Testis (tissue), 3 donors: ENCODE results near the gene REV1. TPM values are rescaled to one million over a fixed set of nuclear protein-coding genes. Genes with fewer than 3 reads are reported as not detected.

Experiments
- DNase-seq: peaks from one replicate; pipeline ENCODE4 v3.0.0-alpha.2; 2019
- H3K27ac ChIP-seq, 2 donors: fragments of 200-600 bp; sonication (generic); one replicate each; pipeline ENCODE4 v1.5.1; 2019
- H3K27me3 ChIP-seq: fragments of 200-600 bp; sonication (generic); one replicate; pipeline ENCODE4 v1.5.1; 2019
- H3K36me3 ChIP-seq: fragments of 200-600 bp; sonication (generic); one replicate; pipeline ENCODE4 v1.5.1; 2017; ENCODE audit warnings: low read depth; ENCODE audit errors: missing control alignments
- H3K4me1 ChIP-seq: fragments of 200-600 bp; sonication (generic); one replicate; pipeline ENCODE4 v1.5.1; 2019
- H3K4me3 ChIP-seq, 2 donors: fragments of 200-600 bp; sonication (generic); one replicate each; pipeline ENCODE4 v1.5.1; 2017 to 2019
- H3K9me3 ChIP-seq: fragments of 200-600 bp; sonication (generic); one replicate; pipeline ENCODE4 v1.5.1; 2017
- POLR2A ChIP-seq: fragments of 450-650 bp; IDR thresholded peaks from one replicate; pipeline ENCODE4 v1.6.1; 2017; ENCODE audit warnings: antibody characterized with exemption, mild to moderate bottlenecking, moderate library complexity
- WGBS, 2 donors: methylation state at CpG; one replicate each; pipeline ENCODE4 v1.1.5; 2018; 5-methylcytosine and 5-hydroxymethylcytosine counted together
- intact Hi-C: fragments of 100-400 bp; cut with DNase I; formaldehyde crosslinking; loops from one replicate; pipeline ENCODE4 v1.15.1; 2023; ENCODE audit warnings: low total_unique reads
- polyA plus RNA-seq: library from polyadenylated mRNA; stranded (reverse); fragments of 350-450 nt; fragmentation: Illumina TruSeq; extraction: RNeasy Lipid Tissue Mini Kit (QIAGEN cat#74804); gene quantifications from one replicate; pipeline ENCODE4 v1.2.3, GENCODE V29; 2014; ENCODE audit warnings: low read depth, low replicate concordance; ENCODE audit not compliant: insufficient read depth
- total RNA-seq, 2 donors: library from RNA; depleted of rRNA; stranded (reverse); fragments of >200 nt; gene quantifications; one replicate each; pipeline ENCODE4 v1.2.3, GENCODE V29; 2016
- TF ChIP-seq, protein P1 (sequence below), 3 experiments: fragments of 450-650 bp in 2 of 3; fragments of 200-600 bp in 1 of 3; sonication (generic) in 1 of 3; IDR thresholded peaks; one replicate each; pipeline ENCODE4 v1.5.1; 2016 to 2019; ENCODE audit warnings: antibody characterized with exemption in 3 of 3, mild to moderate bottlenecking in 2 of 3, moderate library complexity in 1 of 3

REV1 gene
- total and polyA plus RNA-seq, 3 donors from 2014 or later, result 34.9 to 79.5 (median 73.5) TPM

DNA sequence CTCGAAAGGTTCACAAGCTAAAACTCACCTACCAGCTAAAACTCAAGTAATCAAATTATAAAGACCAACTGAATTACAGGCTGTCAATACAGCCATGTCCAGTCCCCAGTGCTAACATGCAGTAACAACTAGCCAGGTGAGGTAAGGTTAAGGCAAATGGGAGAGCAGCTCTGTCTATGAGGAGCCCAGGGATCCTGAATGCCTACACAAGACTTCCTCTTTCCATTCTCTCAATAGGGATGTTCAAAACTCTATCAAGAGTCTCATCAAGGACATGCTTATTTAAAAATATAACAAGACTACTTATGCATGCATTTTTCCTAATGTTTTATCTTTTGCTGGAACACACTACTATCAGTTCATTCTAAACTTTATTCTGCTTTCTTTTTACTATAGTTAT is 20.4 kb downstream of the REV1 start:
- peaks cover 35% of the 10 kb centered on the region for H3K4me1 ChIP-seq
- no peak for DNase-seq
- no peaks in the 10 kb centered on the region for H3K9me3 ChIP-seq
- H3K27ac ChIP-seq, result no peak overlapping the region
- TF ChIP-seq POLR2A, result no peak
- TF ChIP-seq, protein P1, sequence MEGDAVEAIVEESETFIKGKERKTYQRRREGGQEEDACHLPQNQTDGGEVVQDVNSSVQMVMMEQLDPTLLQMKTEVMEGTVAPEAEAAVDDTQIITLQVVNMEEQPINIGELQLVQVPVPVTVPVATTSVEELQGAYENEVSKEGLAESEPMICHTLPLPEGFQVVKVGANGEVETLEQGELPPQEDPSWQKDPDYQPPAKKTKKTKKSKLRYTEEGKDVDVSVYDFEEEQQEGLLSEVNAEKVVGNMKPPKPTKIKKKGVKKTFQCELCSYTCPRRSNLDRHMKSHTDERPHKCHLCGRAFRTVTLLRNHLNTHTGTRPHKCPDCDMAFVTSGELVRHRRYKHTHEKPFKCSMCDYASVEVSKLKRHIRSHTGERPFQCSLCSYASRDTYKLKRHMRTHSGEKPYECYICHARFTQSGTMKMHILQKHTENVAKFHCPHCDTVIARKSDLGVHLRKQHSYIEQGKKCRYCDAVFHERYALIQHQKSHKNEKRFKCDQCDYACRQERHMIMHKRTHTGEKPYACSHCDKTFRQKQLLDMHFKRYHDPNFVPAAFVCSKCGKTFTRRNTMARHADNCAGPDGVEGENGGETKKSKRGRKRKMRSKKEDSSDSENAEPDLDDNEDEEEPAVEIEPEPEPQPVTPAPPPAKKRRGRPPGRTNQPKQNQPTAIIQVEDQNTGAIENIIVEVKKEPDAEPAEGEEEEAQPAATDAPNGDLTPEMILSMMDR (IDR thresholded peaks at IDR 0.05), result no peak
- H3K4me3 ChIP-seq, result no peak overlapping the region
- WGBS, 2 donors, result 94 to 100% methylated on average over 1 of the region's 1 CpG
- no peaks in the 10 kb centered on the region for H3K36me3 ChIP-seq
- intact Hi-C loops, result no loop called here
- H3K27me3 ChIP-seq, result no peaks in the 10 kb centered on the region

DNA sequence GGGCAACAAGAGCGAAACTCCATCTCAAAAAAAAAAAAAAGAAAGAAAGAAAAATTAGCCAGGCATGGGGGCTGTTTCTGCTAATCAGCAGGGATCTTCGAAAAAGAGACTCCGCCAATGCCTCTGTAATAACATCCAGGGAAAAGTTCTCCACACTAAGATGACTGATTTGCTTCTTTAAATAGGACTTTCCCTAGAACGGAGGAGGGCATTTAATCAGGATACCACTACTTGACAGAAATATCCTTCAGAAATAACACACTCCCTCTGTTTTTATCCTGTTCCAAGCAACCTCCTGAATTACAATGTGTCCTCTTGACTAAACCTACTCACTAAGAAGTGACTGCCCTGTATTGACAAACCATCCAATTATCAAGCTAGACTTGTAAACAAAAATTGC is 21.7 kb downstream of the REV1 start:
- DNase-seq, result no peak
- intact Hi-C loops, result no loop called here
- TF ChIP-seq, protein P1 (IDR thresholded peaks at IDR 0.05), result no peak
- TF ChIP-seq POLR2A, result no peak
- Histone ChIP-seq H3K36me3 (no peaks in the 10 kb centered on the region), H3K27ac (peak overlapping the region in 1 of 2 donors; percentile 27), H3K27me3 (no peaks in the 10 kb centered on the region), H3K4me1 (peaks cover 25% of the 10 kb centered on the region), H3K4me3 (no peak overlapping the region), H3K9me3 (no peaks in the 10 kb centered on the region)
- 53 to 66% methylated on average over 4 of the region's 4 CpGs for WGBS, 2 donors

DNA sequence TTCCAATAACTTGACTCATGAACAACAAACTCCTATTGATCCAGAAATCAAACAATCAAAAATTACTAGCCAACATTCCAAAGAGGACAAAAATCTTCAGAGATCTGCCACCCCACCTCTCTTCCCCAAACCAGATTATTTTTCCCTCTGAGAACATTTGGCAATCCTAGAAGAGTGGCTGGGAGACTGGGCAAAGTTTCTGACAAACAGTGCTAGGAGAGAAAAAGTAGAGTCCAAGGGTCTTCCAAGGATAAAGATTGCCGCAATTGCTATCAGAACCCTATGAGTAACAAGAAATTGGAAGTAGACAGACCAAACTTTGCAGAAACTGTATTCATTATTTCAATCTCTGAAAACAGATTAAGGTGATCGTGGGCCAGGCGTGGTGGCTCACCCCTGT is 22.4 kb downstream of the REV1 start:
- WGBS, 2 donors, result 94 to 96% methylated on average over 3 of the region's 3 CpGs
- Histone ChIP-seq H3K27me3 (no peaks in the 10 kb centered on the region), H3K4me3 (no peak overlapping the region), H3K36me3 (no peaks in the 10 kb centered on the region), H3K4me1 (peaks cover 18% of the 10 kb centered on the region), H3K27ac (peak overlapping the region in 1 of 2 donors; percentile 4), H3K9me3 (no peaks in the 10 kb centered on the region)
- intact Hi-C loops, result no loop called here
- TF ChIP-seq POLR2A, result no peak
- TF ChIP-seq, protein P1 (IDR thresholded peaks at IDR 0.05), result no peak
- no peak for DNase-seq

DNA sequence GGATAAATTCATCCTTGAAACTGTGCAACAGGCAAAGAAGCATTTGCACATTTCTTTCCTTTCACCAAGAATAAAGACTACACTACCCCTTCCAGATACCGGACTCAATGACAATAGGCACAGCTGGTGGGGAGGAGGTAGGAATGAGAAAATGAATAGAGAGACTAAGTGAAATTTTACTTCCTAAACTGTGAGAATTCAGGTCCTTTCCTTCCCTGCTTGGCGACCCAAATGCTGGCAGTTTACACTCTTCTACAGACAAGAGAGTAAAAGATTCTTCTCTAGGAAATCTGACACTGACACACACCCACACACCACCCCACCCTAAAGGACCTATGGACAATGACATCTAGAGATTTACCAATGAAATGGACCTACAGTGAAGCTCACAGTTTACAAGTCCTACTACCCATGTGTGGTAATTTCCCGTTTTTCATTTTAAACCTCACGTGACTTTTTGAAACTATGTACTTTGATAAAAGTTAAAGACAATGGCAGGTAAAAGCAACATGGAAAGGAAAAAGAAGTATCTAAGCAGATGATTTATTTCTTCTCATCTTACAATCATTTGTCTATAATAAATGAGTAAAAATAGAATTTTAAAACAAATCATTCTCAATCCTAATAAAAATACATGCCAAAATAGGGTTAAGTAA is 27.9 kb downstream of the REV1 start:
- H3K36me3 ChIP-seq, result no peaks in the 10 kb centered on the region
- intact Hi-C loops, result no loop called here
- H3K27me3 ChIP-seq, result no peaks in the 10 kb centered on the region
- WGBS, 2 donors, result 92 to 93% methylated on average over 4 of the region's 4 CpGs
- no peak for DNase-seq
- no peaks in the 10 kb centered on the region for H3K9me3 ChIP-seq
- H3K4me3 ChIP-seq, result no peak overlapping the region
- H3K4me1 ChIP-seq, result no peaks in the 10 kb centered on the region
- H3K27ac ChIP-seq, result no peak overlapping the region
- no peak for TF ChIP-seq POLR2A
- TF ChIP-seq, protein P1 (IDR thresholded peaks at IDR 0.05), result no peak

DNA sequence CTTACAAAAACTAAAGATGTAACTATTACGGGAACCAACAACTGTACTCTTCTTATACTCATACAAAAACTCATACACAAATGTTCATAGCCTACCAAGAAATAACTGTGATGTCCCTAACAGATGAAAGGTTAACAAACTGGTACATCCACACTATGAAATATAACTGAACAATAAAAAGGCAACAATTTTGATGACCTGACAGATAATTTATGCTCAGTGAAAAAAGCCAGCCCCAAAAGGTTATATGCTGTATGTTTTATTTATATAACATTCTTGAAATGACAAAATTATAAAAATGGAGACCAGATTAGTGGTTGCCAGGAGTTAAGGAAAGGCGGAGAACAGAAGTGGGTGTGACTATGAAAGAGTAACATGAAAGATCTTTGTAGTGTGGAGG is 31.3 kb downstream of the REV1 start:
- Histone ChIP-seq H3K27me3 (no peaks in the 10 kb centered on the region), H3K4me1 (no peaks in the 10 kb centered on the region), H3K27ac (no peak overlapping the region), H3K4me3 (no peak overlapping the region), H3K9me3 (no peaks in the 10 kb centered on the region), H3K36me3 (no peaks in the 10 kb centered on the region)
- 77 to 87% methylated on average over 2 of the region's 2 CpGs for WGBS, 2 donors
- no peak for TF ChIP-seq POLR2A
- TF ChIP-seq, protein P1 (IDR thresholded peaks at IDR 0.05), result no peak
- intact Hi-C loops, result no loop called here
- DNase-seq, result no peak
